ENCODE results near the gene CXCR4. TPM values are rescaled to one million over a fixed set of nuclear protein-coding genes. Genes with fewer than 3 reads are reported as not detected.

CXCR4 gene
- total RNA-seq, 2 experiments from 2014 or later, result 75.4 to 89.3 TPM

DNA sequence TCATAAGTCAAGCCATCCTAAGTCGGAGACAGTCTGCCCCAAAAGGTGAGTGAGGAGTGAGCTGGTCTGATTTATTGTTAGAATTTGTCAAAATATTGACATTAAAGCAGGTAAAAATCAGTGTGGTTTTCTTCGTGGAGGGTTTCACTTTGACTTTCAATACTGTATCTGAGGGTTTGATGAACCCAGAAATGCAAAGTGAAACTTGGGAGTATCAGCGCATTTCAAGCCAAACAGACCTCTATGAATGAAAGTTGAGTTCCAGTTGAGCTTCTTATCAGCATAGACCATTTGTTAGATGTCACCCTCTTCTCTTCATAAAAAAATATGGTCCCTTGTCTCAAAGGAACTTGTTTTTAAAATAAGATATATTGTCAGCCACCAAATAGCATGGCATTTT is 21.7 kb upstream of the CXCR4 start:
- ChIA-PET POLR2A (no interaction called here), CTCF (no interaction called here)
- no peak overlapping the region for H3K27ac Mint-ChIP-seq
- ATAC-seq (peak; percentile 14), DNase-seq (no peak)
- no peaks in the 10 kb centered on the region for H3K9me3 Mint-ChIP-seq (ENCODE audit: low read depth)
- peaks cover 69% of the 10 kb centered on the region for H3K4me1 Mint-ChIP-seq
- no peaks in the 10 kb centered on the region for H3K36me3 Mint-ChIP-seq (ENCODE audit: low read depth)
- intact Hi-C loops (cut with DNase I, micrococcal nuclease), result no loop called here
- H3K4me3 Mint-ChIP-seq, result no peak overlapping the region
- peaks cover 26% of the 10 kb centered on the region for H3K27me3 Mint-ChIP-seq

- CTCF ChIA-PET, result interaction anchor here (0.7 to 0.8 kb wide), 3 partner anchors 41 to 189 kb away, joined by 3 to 4 read pairs (median 3); partner anchors contain the start of gene DARS1
- POLR2A ChIA-PET, result interaction anchor here (0.7 kb wide), 1 partner anchor 244 kb away, joined by 3 read pairs; no protein-coding TSS in a partner anchor
- H3K4me1 Mint-ChIP-seq, result peaks cover 86% of the 10 kb centered on the region
- H3K9me3 Mint-ChIP-seq (ENCODE audit: low read depth), result no peaks in the 10 kb centered on the region
- H3K36me3 Mint-ChIP-seq (ENCODE audit: low read depth), result no peaks in the 10 kb centered on the region
- no peak for ATAC-seq
- H3K27me3 Mint-ChIP-seq, result peaks cover 25% of the 10 kb centered on the region
- intact Hi-C loops (cut with DNase I, micrococcal nuclease), result no loop called here
- no peak for DNase-seq
- H3K4me3 Mint-ChIP-seq, result no peak overlapping the region
- no peak overlapping the region for H3K27ac Mint-ChIP-seq
Measured at GRCh38 chr2:136137982-136138381, 20.0 kb upstream of the CXCR4 start.

GRCh38 chr2:136136931-136137330 is 19.0 kb upstream of the CXCR4 start:
- POLR2A ChIA-PET, result no interaction called here
- no peak for DNase-seq
- CTCF ChIA-PET, result interaction anchor here (1.3 to 4.0 kb wide), 4 partner anchors 167 to 248 kb away, joined by 6 to 35 read pairs (median 7); no protein-coding TSS in a partner anchor

DNA sequence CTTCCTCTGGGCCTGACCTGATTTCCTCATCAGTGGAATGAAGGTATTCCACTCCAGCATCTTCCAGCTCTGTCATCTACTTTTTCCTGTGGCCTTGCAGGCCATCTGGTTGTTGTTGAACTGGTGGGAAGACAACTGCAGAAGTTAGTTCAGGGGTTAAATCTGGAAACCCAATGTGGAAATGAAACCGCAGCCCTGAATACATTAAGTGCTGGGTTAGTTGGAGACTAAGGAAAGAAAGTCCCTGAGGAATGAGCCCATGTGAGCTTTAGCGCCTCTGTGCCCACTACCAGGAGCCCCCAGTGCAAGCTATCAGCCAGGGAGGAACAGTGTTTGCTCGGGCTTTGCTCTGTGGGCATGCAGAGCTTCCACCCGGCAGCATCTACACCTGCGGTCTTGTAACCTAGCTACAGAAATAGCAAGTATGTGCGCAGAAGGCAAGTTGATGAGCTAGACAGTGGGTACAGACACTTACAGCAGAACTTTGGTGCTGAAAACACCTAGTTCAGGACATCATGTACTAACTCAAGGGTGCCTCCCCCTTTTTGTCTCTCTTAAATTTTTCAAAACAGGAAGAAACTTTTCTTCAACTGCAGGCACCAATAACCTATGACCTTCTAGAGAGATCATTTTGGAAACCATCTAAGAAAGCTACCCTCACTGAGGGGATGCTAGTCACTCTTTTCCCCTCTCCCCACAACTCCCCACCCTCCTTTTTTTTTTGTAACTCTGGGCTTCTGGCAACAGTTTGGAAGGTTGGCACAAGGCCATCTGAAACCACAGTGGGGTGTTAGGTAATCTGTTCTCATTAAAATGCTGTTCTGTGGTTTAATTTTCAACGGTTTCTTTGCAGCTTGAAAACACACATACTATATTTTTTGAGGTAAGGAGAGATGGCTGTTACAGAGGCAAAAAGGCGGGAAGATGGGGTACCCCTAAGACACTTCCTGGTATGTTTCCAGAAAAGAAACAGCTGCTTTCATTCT is 18.3 kb upstream of the CXCR4 start:
- CTCF ChIA-PET, result interaction anchor here (0.6 to 4.0 kb wide), 8 partner anchors 14 to 865 kb away, joined by 3 to 35 read pairs (median 6); no protein-coding TSS in a partner anchor
- no peaks in the 10 kb centered on the region for H3K9me3 Mint-ChIP-seq (ENCODE audit: low read depth)
- H3K27ac Mint-ChIP-seq, result peak overlapping the region; percentile 78
- POLR2A ChIA-PET, result interaction anchor here (0.6 to 1.1 kb wide), 5 partner anchors 12 to 246 kb away, joined by 3 to 6 read pairs (median 3); no protein-coding TSS in a partner anchor
- intact Hi-C loops (cut with DNase I, micrococcal nuclease), result loop anchor here (2.0 kb wide), 4 partner anchors 71 to 1217 kb away; partner anchors contain the start of gene CCNT2 (in 1 of the 2)
- ATAC-seq (peak; percentile 57), DNase-seq (peak; percentile 73)
- peaks cover 91% of the 10 kb centered on the region for H3K4me1 Mint-ChIP-seq
- peaks cover 19% of the 10 kb centered on the region for H3K27me3 Mint-ChIP-seq
- H3K36me3 Mint-ChIP-seq (ENCODE audit: low read depth), result no peaks in the 10 kb centered on the region
- H3K4me3 Mint-ChIP-seq, result peak overlapping the region; percentile 20

More at GRCh38 chr2:136136931-136137330, 19.0 kb upstream of the CXCR4 start:
- no peaks in the 10 kb centered on the region for H3K36me3 Mint-ChIP-seq (ENCODE audit: low read depth)
- ATAC-seq, result no peak
- H3K27ac Mint-ChIP-seq, result peak overlapping the region; percentile 78
- H3K4me3 Mint-ChIP-seq, result peak overlapping the region; percentile 20
- peaks cover 91% of the 10 kb centered on the region for H3K4me1 Mint-ChIP-seq
- no peaks in the 10 kb centered on the region for H3K9me3 Mint-ChIP-seq (ENCODE audit: low read depth)
- intact Hi-C loops (cut with DNase I, micrococcal nuclease), result no loop called here
- peaks cover 22% of the 10 kb centered on the region for H3K27me3 Mint-ChIP-seq

- intact Hi-C loops (cut with DNase I, micrococcal nuclease), result loop anchor here (2.0 kb wide), 4 partner anchors 71 to 1217 kb away; partner anchors contain the start of gene CCNT2 (in 1 of the 2)
- Mint-ChIP-seq H3K9me3 (ENCODE audit: low read depth) (no peaks in the 10 kb centered on the region), H3K36me3 (ENCODE audit: low read depth) (no peaks in the 10 kb centered on the region), H3K27me3 (peaks cover 19% of the 10 kb centered on the region), H3K4me1 (peaks cover 95% of the 10 kb centered on the region), H3K27ac (no peak overlapping the region), H3K4me3 (no peak overlapping the region)
- ATAC-seq (no peak), DNase-seq (no peak)
- ChIA-PET CTCF (interaction anchor here (0.8 to 4.0 kb wide), 4 partner anchors 14 to 249 kb away, joined by 3 to 35 read pairs (median 6); no protein-coding TSS in a partner anchor), POLR2A (interaction anchor here (0.7 to 1.1 kb wide), 3 partner anchors 12 to 247 kb away, joined by 3 to 6 read pairs (median 3); no protein-coding TSS in a partner anchor)
Measured at GRCh38 chr2:136135462-136135861, 17.5 kb upstream of the CXCR4 start.

DNA sequence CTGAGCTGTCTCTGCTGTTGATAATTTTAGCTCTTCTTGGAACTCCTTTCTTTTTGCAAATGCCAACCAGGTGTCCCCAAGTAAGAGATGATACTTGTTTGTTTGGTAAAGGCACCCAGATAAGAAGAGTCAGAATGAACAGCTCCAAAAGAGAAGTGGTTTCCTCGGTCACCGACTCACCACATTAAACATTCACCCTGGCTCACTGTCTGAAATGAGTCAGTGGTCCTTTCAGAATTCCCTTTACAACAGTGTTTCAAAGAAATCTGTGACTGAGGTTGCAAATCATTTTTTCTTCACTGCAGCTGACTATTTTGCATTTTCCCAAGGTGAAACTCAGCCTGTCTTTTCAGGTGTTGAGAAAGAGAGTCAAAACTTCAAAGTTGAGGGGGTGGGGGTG is 16.2 kb upstream of the CXCR4 start:
- H3K27ac Mint-ChIP-seq, result peak overlapping the region; percentile 89
- CTCF ChIA-PET, result interaction anchor here (0.6 to 4.0 kb wide), 18 partner anchors 8 to 256 kb away, joined by 3 to 35 read pairs (median 4); no protein-coding TSS in a partner anchor
- ATAC-seq (peak; percentile 30), DNase-seq (peak; percentile 86)
- intact Hi-C loops (cut with DNase I, micrococcal nuclease), result loop anchor here (1.0 to 5.0 kb wide), 15 partner anchors 73 to 1215 kb away; partner anchors contain the start of genes RAB3GAP1 (in 2 of the 2), UBXN4 (in 2 of the 2), CCNT2 (in 1 of the 2) and R3HDM1 (in 1 of the 2)
- H3K4me3 Mint-ChIP-seq, result no peak overlapping the region
- peaks cover 21% of the 10 kb centered on the region for H3K27me3 Mint-ChIP-seq
- no peaks in the 10 kb centered on the region for H3K9me3 Mint-ChIP-seq (ENCODE audit: low read depth)
- POLR2A ChIA-PET, result interaction anchor here (0.6 to 2.9 kb wide), 22 partner anchors 8 to 250 kb away, joined by 3 to 19 read pairs (median 4); partner anchors contain the start of gene DARS1
- peaks cover 98% of the 10 kb centered on the region for H3K4me1 Mint-ChIP-seq
- H3K36me3 Mint-ChIP-seq (ENCODE audit: low read depth), result no peaks in the 10 kb centered on the region

- CTCF ChIA-PET, result interaction anchor here (0.6 to 4.0 kb wide), 16 partner anchors 8 to 257 kb away, joined by 3 to 35 read pairs (median 4); no protein-coding TSS in a partner anchor
- POLR2A ChIA-PET, result interaction anchor here (0.6 to 2.9 kb wide), 20 partner anchors 8 to 251 kb away, joined by 3 to 19 read pairs (median 6); partner anchors contain the start of genes CXCR4 and DARS1
- Mint-ChIP-seq H3K36me3 (ENCODE audit: low read depth) (no peaks in the 10 kb centered on the region), H3K9me3 (ENCODE audit: low read depth) (no peaks in the 10 kb centered on the region), H3K4me1 (peaks cover 99% of the 10 kb centered on the region), H3K4me3 (no peak overlapping the region), H3K27me3 (peaks cover 22% of the 10 kb centered on the region), H3K27ac (peak overlapping the region; percentile 89)
- intact Hi-C loops (cut with DNase I, micrococcal nuclease), result loop anchor here (2.0 to 5.0 kb wide), 7 partner anchors 126 to 1081 kb away; partner anchors contain the start of genes RAB3GAP1 (in 2 of the 2), UBXN4 (in 2 of the 2), DARS1 (in 1 of the 2) and R3HDM1 (in 1 of the 2)
- ATAC-seq, result no peak
- no peak for DNase-seq
Measured at GRCh38 chr2:136133586-136133985, 15.6 kb upstream of the CXCR4 start.

GRCh38 chr2:136133176-136133575 is 15.2 kb upstream of the CXCR4 start:
- H3K4me3 Mint-ChIP-seq, result peak overlapping the region; percentile 50
- intact Hi-C loops (cut with DNase I, micrococcal nuclease), result loop anchor here (2.0 to 5.0 kb wide), 7 partner anchors 126 to 1081 kb away; partner anchors contain the start of genes RAB3GAP1 (in 2 of the 2), UBXN4 (in 2 of the 2), DARS1 (in 1 of the 2) and R3HDM1 (in 1 of the 2)

GRCh38 chr2:136132825-136133155 is 14.8 kb upstream of the CXCR4 start:
- ChIA-PET CTCF (interaction anchor here (0.6 to 2.3 kb wide), 6 partner anchors 14 to 252 kb away, joined by 3 to 12 read pairs (median 7); no protein-coding TSS in a partner anchor), POLR2A (interaction anchor here (0.5 to 2.9 kb wide), 11 partner anchors 14 to 1161 kb away, joined by 3 to 19 read pairs (median 6); partner anchors contain the start of gene CXCR4)
- peaks cover 19% of the 10 kb centered on the region for H3K27me3 Mint-ChIP-seq
- H3K9me3 Mint-ChIP-seq (ENCODE audit: low read depth), result no peaks in the 10 kb centered on the region
- peak overlapping the region; percentile 50 for H3K4me3 Mint-ChIP-seq
- H3K27ac Mint-ChIP-seq, result peak overlapping the region; percentile 80
- DNase-seq (peak; percentile 48), ATAC-seq (peak; percentile 3)
- intact Hi-C loops (cut with DNase I, micrococcal nuclease), result loop anchor here (1.0 to 5.0 kb wide), 17 partner anchors 13 to 1080 kb away; partner anchors contain the start of genes DARS1 (in 2 of the 2), RAB3GAP1 (in 2 of the 2), UBXN4 (in 2 of the 2) and CXCR4 (in 1 of the 2)
- no peaks in the 10 kb centered on the region for H3K36me3 Mint-ChIP-seq (ENCODE audit: low read depth)
- H3K4me1 Mint-ChIP-seq, result peaks cover 98% of the 10 kb centered on the region

More at GRCh38 chr2:136133176-136133575, 15.2 kb upstream of the CXCR4 start:
- Mint-ChIP-seq H3K4me1 (peaks cover 98% of the 10 kb centered on the region), H3K9me3 (ENCODE audit: low read depth) (no peaks in the 10 kb centered on the region), H3K27me3 (peaks cover 23% of the 10 kb centered on the region), H3K27ac (peak overlapping the region; percentile 89), H3K36me3 (ENCODE audit: low read depth) (no peaks in the 10 kb centered on the region)
- ATAC-seq (no peak), DNase-seq (no peak)
- POLR2A ChIA-PET, result interaction anchor here (0.5 to 2.9 kb wide), 10 partner anchors 14 to 251 kb away, joined by 3 to 19 read pairs (median 8); partner anchors contain the start of gene CXCR4
- CTCF ChIA-PET, result interaction anchor here (0.8 to 2.3 kb wide), 8 partner anchors 14 to 251 kb away, joined by 3 to 12 read pairs (median 6); no protein-coding TSS in a partner anchor

Measured in activated CD4-positive, alpha-beta T cell treated with anti-CD3 and anti-CD28 coated beads for 36 hours (primary cell).